Naive B cell (primary cell): ENCODE results near the gene ZMYM2. TPM values are rescaled to one million over a fixed set of nuclear protein-coding genes. Genes with fewer than 3 reads are reported as not detected.
"Not testable (repeated sequence)": the region's sequence is repeated elsewhere in the genome, so short reads cannot be mapped to it uniquely, and the experiment has no call there.

Experiments
- ATAC-seq, 2 donors: fragments of 150-1000 bp; cut with Tn5 transposase; 2 replicates each; pipeline ENCODE4 v1.10.0; 2021; ENCODE audit warnings: low read depth in 2 of 2, mild to moderate bottlenecking in 2 of 2, moderate library complexity in 2 of 2
- DNase-seq: peaks from one replicate; pipeline ENCODE4 v3.0.0; 2022
- H3K27ac Mint-ChIP-seq, 6 donors: one replicate each; pipeline ENCODE4 v1.8.0; 2020 to 2022; ENCODE audit warnings: mild to moderate bottlenecking in 6 of 6, mixed read lengths in 6 of 6, moderate library complexity in 5 of 6, inconsistent platforms in 2 of 6
- H3K27me3 Mint-ChIP-seq, 3 donors: one replicate each; pipeline ENCODE4 v1.8.0; 2021 to 2022; ENCODE audit warnings: mixed read lengths in 3 of 3, mild to moderate bottlenecking in 1 of 3
- H3K36me3 Mint-ChIP-seq, 2 donors: one replicate each; pipeline ENCODE4 v1.8.0; 2020 to 2022; ENCODE audit warnings: mixed read lengths in 2 of 2, inconsistent platforms in 1 of 2, mild to moderate bottlenecking in 1 of 2
- H3K4me1 Mint-ChIP-seq, 3 donors: one replicate each; pipeline ENCODE4 v1.8.0; 2020 to 2022; ENCODE audit warnings: mixed read lengths in 3 of 3, inconsistent platforms in 1 of 3, mild to moderate bottlenecking in 1 of 3, moderate library complexity in 1 of 3
- H3K4me3 Mint-ChIP-seq, 8 donors: one replicate each; pipeline ENCODE4 v1.8.0; 2020 to 2022; ENCODE audit warnings: mild to moderate bottlenecking in 8 of 8, mixed read lengths in 8 of 8, moderate library complexity in 8 of 8, inconsistent platforms in 2 of 8
- H3K9me3 Mint-ChIP-seq, 7 donors: one replicate each; pipeline ENCODE4 v1.8.0; 2020 to 2022; ENCODE audit warnings: mixed read lengths in 7 of 7, mild to moderate bottlenecking in 5 of 7, inconsistent platforms in 2 of 7, moderate library complexity in 1 of 7
- polyA plus RNA-seq, 6 donors: library from polyadenylated mRNA; unstranded; fragments of 300-500 nt; fragmentation: Illumina TruSeq; gene quantifications; one replicate each; pipeline ENCODE4 v1.2.3, GENCODE V29; 2021; ENCODE audit warnings: low read depth in 6 of 6

Gene ZMYM2
- polyA plus RNA-seq, 6 donors from 2014 or later: 4.2 to 13.8 (median 9.3) TPM

DNA sequence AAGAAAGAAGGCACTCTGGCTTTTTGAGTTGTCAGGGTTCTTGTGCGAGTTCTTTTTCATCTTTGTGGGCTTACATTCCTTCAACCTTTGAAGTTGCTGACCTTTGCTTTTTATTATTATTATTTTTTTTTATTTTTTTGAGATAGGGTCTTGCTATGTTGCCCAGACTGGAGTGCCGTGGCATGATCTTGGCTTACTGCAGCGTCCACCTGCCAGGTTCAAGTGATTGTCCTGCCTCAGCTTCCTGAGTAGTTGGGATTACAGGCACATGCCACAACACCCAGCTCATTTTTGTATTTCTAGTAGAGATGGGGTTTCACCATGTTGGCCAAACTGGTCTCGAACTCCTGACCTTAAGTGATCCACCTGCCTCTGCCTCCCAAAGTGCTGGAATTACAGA is 84.1 kb downstream of the ZMYM2 start:
- H3K27me3 Mint-ChIP-seq, H3K4me3 Mint-ChIP-seq, ATAC-seq, DNase-seq, H3K27ac Mint-ChIP-seq, H3K9me3 Mint-ChIP-seq: not testable (repeated sequence)
- H3K36me3 Mint-ChIP-seq: peaks cover 36 to 40% of the 10 kb centered on the region in 2 donors
- H3K4me1 Mint-ChIP-seq: peaks cover 15 to 48% (median 32%) of the 10 kb centered on the region in 3 donors

GRCh38 chr13:20043207-20043925 is 84.8 kb downstream of the ZMYM2 start:
- H3K4me1 Mint-ChIP-seq: peaks cover 16 to 48% (median 32%) of the 10 kb centered on the region in 3 donors
- H3K9me3 Mint-ChIP-seq: peaks cover 0 to 1% (median 0%) of the 10 kb centered on the region in 7 donors
- no peaks in the 10 kb centered on the region for H3K27me3 Mint-ChIP-seq
- H3K27ac Mint-ChIP-seq: peak overlapping the region in 2 of 6 donors; percentile 65 to 83
- ATAC-seq (no peak), DNase-seq (no peak)
- peaks cover 29 to 33% of the 10 kb centered on the region in 2 donors for H3K36me3 Mint-ChIP-seq
- no peak overlapping the region for H3K4me3 Mint-ChIP-seq

GRCh38 chr13:20044086-20044485 is 85.6 kb downstream of the ZMYM2 start:
- H3K27ac Mint-ChIP-seq: peak overlapping the region in 2 of 6 donors; percentile 28 to 39
- ATAC-seq: no peak
- no peak overlapping the region for H3K4me3 Mint-ChIP-seq
- peaks cover 21 to 26% of the 10 kb centered on the region in 2 donors for H3K36me3 Mint-ChIP-seq
- DNase-seq: no peak
- H3K9me3 Mint-ChIP-seq: no peaks in the 10 kb centered on the region
- H3K4me1 Mint-ChIP-seq: peaks cover 17 to 48% (median 33%) of the 10 kb centered on the region in 3 donors
- H3K27me3 Mint-ChIP-seq: no peaks in the 10 kb centered on the region

GRCh38 chr13:20045950-20046548 is 87.5 kb downstream of the ZMYM2 start:
- H3K36me3 Mint-ChIP-seq: peaks cover 8 to 11% of the 10 kb centered on the region in 2 donors
- no peak for ATAC-seq
- H3K27me3 Mint-ChIP-seq: no peaks in the 10 kb centered on the region
- no peak overlapping the region for H3K4me3 Mint-ChIP-seq
- H3K9me3 Mint-ChIP-seq: no peaks in the 10 kb centered on the region
- H3K27ac Mint-ChIP-seq: peak overlapping the region in 1 of 6 donors; percentile 21
- peaks cover 23 to 37% (median 26%) of the 10 kb centered on the region in 3 donors for H3K4me1 Mint-ChIP-seq
- no peak for DNase-seq

DNA sequence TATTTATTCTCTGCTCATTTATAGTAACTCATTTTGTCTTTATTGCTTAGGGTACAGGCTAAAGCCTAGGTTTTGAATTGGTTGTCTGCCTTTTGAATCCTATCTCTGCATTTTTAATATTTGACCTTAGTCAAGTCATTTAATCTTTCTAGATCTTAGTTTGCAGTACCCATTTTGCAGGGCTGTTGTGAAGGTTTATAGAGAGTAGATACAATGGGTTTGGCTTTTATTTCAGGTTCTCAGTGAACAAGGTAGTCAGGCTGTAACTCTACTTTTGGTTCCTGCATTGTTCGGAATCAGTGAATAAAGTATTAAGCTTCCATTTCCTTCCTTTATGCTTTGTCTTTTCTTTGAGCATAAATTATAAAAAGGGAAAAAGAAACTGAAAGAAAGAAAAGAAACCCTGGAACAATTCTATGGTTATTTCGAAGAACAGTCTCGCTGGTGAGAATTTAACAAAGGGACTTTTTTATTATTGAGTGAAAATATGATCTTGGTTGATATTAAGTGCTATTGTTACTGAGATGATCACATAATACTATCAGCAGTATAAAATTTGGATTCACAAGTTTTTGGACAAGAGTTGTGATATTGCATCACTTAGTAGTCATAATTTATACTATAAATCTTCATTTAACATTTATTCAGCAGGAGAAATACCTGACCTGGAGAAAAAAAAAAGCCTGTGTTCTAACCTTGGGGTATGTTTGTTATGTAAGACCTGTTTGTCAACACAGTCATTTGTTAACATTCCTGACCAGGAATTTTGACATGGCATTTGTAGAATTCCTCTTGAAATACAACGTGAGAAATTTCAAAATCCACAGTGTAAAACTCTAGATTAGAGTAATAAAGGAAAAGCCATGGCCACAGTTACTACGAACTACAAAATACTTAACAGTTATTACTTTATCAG is 91.3 kb downstream of the ZMYM2 start:
- ATAC-seq: peak in 1 of 2 donors; percentile 45
- H3K27ac Mint-ChIP-seq: peak overlapping the region in 4 of 6 donors; percentile 1 to 63 (median 10)
- peak overlapping the region; percentile 0 to 59 (median 37) for H3K4me3 Mint-ChIP-seq
- no peak for DNase-seq
- no peaks in the 10 kb centered on the region for H3K27me3 Mint-ChIP-seq
- H3K9me3 Mint-ChIP-seq: no peaks in the 10 kb centered on the region
- H3K36me3 Mint-ChIP-seq: peaks cover 5 to 11% of the 10 kb centered on the region in 2 donors
- peaks cover 6 to 17% (median 15%) of the 10 kb centered on the region in 3 donors for H3K4me1 Mint-ChIP-seq

DNA sequence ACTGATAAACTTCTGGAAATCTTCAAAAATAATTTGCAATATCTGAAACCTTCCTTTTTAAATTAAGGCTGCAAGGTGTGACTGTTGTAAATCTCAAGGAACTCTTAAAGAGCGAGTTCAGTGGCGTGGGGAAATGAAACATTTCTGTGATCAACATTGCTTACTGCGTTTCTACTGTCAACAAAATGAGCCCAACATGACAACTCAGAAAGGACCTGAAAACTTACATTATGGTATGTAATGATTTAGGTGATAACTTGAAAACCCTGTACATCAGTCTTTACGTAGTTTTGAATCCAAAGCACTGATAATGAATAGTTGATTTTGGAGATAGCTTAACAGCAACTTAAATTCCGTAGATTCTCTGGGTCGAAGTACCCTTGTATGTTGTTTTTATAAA is 92.8 kb downstream of the ZMYM2 start:
- no peak for DNase-seq
- Mint-ChIP-seq H3K4me3 (no peak overlapping the region), H3K9me3 (no peaks in the 10 kb centered on the region), H3K4me1 (peaks cover 6 to 17% (median 15%) of the 10 kb centered on the region in 3 donors), H3K36me3 (peaks cover 5 to 24% of the 10 kb centered on the region in 2 donors), H3K27me3 (no peaks in the 10 kb centered on the region), H3K27ac (peak overlapping the region in 1 of 6 donors; percentile 85)
- no peak for ATAC-seq

DNA sequence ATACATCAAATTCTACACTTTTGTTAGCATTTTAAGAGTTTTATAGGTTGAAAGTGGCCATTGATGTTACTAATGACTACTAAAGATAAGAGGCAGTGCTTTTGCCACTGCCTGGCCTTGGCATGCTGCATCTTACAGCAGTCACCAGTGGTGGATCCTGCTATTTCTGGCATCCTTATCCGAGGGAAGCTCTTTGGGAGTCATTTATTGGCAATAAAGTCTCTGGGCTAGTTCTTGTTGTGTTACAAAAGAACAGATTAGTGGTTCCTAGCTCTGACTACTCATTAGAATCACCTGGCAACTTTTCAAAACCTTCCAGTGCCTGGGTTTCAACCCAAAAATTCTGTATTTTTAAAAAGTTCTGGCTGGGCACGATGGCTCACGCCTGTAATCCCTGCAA is 94.5 kb downstream of the ZMYM2 start:
- Mint-ChIP-seq H3K27me3 (no peaks in the 10 kb centered on the region), H3K27ac (peak overlapping the region in 1 of 6 donors; percentile 28), H3K36me3 (peaks cover 5 to 24% of the 10 kb centered on the region in 2 donors), H3K9me3 (no peaks in the 10 kb centered on the region), H3K4me1 (peaks cover 6 to 17% (median 15%) of the 10 kb centered on the region in 3 donors), H3K4me3 (no peak overlapping the region)
- DNase-seq: no peak
- no peak for ATAC-seq

GRCh38 chr13:20053891-20054290 is 95.4 kb downstream of the ZMYM2 start:
- Mint-ChIP-seq H3K27ac (no peak overlapping the region), H3K27me3 (no peaks in the 10 kb centered on the region), H3K4me1 (peaks cover 6 to 10% (median 10%) of the 10 kb centered on the region in 3 donors), H3K9me3 (no peaks in the 10 kb centered on the region), H3K36me3 (peaks cover 5 to 24% of the 10 kb centered on the region in 2 donors), H3K4me3 (no peak overlapping the region)
- no peak for ATAC-seq
- DNase-seq: no peak

DNA sequence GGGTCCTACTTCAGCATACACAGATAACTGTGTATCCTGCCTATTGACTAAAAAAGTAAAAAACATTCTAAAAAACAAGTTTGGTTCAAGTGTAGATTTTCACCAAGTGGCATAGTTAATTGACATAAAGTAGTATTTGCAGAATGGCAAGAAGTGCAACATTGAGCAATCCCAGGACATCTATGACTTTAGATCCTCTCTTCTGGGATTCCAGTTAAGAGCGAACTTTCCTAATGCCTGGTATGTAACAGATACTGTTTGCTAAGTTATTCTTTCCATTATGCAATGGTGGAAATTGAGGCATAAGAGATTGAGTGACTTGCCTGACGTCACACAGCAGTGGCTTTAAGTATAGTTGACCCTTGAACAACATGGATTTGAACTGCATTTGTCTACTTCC is 96.1 kb downstream of the ZMYM2 start:
- no peak overlapping the region for H3K4me3 Mint-ChIP-seq
- ATAC-seq (no peak), DNase-seq (no peak)
- H3K9me3 Mint-ChIP-seq: no peaks in the 10 kb centered on the region
- peaks cover 1 to 4% (median 3%) of the 10 kb centered on the region in 3 donors for H3K4me1 Mint-ChIP-seq
- peaks cover 5 to 24% of the 10 kb centered on the region in 2 donors for H3K36me3 Mint-ChIP-seq
- H3K27ac Mint-ChIP-seq: no peak overlapping the region
- H3K27me3 Mint-ChIP-seq: no peaks in the 10 kb centered on the region

DNA sequence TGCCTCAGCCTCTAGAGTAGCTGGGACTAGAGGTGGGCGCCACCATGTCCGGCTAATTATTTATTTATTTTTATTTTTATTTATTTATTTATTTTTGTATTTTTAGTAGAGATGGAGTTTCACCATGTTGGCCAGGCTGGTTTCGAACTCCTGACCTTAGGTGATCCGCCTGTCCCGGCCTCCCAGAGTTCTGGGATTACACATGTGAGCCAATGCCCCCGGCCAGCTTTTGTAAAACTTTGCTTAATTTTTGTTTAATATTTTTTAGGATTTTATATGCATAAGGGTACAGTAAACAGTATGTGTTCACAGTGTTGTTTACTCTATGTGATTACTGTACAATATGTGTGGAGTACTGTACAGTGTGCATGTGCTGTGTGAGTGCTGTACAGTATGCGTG is 98.7 kb downstream of the ZMYM2 start:
- Mint-ChIP-seq H3K36me3 (peaks cover 11 to 24% of the 10 kb centered on the region in 2 donors), H3K9me3 (no peaks in the 10 kb centered on the region), H3K4me1 (no peaks in the 10 kb centered on the region), H3K4me3 (no peak overlapping the region), H3K27ac (no peak overlapping the region), H3K27me3 (no peaks in the 10 kb centered on the region)
- no peak for ATAC-seq
- DNase-seq: no peak

- H3K36me3 Mint-ChIP-seq: peaks cover 11 to 24% of the 10 kb centered on the region in 2 donors
- no peaks in the 10 kb centered on the region for H3K4me1 Mint-ChIP-seq
- no peak overlapping the region for H3K27ac Mint-ChIP-seq
- H3K27me3 Mint-ChIP-seq: no peaks in the 10 kb centered on the region
- no peaks in the 10 kb centered on the region for H3K9me3 Mint-ChIP-seq
- ATAC-seq: no peak
- no peak overlapping the region for H3K4me3 Mint-ChIP-seq
- DNase-seq: no peak
Measured at GRCh38 chr13:20057963-20058362, 99.4 kb downstream of the ZMYM2 start.

DNA sequence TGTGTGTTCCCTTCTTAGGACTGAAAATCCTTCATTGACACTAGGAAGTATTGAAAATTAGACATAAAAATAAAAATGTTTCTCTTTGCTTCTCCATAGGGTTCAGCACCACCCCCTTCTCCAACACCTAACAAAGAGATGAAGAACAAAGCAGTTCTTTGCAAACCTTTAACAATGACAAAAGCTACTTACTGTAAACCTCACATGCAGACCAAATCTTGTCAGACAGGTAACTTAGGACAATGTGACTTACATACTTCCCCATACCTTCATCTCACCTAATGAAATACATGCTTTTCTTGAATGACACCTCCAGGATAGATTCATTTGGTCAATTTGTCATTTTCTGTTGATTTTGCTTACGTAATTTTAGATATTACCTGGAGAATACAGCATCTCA is 99.9 kb downstream of the ZMYM2 start:
- H3K9me3 Mint-ChIP-seq: no peaks in the 10 kb centered on the region
- H3K4me3 Mint-ChIP-seq: no peak overlapping the region
- no peaks in the 10 kb centered on the region for H3K4me1 Mint-ChIP-seq
- ATAC-seq (no peak), DNase-seq (no peak)
- H3K36me3 Mint-ChIP-seq: peaks cover 11 to 24% of the 10 kb centered on the region in 2 donors
- no peaks in the 10 kb centered on the region for H3K27me3 Mint-ChIP-seq
- no peak overlapping the region for H3K27ac Mint-ChIP-seq

DNA sequence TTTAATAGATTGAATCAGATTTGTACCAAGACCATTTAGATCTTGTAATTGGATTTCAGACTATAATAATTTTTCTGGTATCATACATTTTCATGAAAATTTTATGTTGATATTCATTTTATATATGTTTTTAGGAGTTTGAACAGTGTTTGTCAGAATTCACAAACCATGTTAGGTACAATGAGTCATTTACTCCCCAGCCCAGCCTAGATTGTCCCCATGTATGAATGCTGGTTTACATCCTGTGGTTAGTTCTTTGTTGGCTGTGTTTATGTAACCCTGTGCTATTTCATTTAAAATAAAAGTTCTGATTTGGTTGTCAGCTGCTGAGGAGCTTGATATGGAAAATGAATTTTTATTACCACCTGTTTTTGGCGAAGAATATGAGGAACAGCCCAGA is 105.6 kb downstream of the ZMYM2 start:
- H3K27ac Mint-ChIP-seq: no peak overlapping the region
- no peak overlapping the region for H3K4me3 Mint-ChIP-seq
- ATAC-seq (no peak), DNase-seq (no peak)
- H3K36me3 Mint-ChIP-seq: peaks cover 11 to 22% of the 10 kb centered on the region in 2 donors
- no peaks in the 10 kb centered on the region for H3K4me1 Mint-ChIP-seq
- H3K27me3 Mint-ChIP-seq: no peaks in the 10 kb centered on the region
- H3K9me3 Mint-ChIP-seq: no peaks in the 10 kb centered on the region
